Lung (tissue), 12 donors: ENCODE data around the gene KEL. TPM values are rescaled to one million over a fixed set of nuclear protein-coding genes. Genes with fewer than 3 reads are reported as not detected.

Source experiments
- ATAC-seq: fragments of 200-7000 bp; cut with Tn5 transposase; one replicate; pipeline ENCODE4 v1.9.1; 2020; ENCODE audit warnings: moderate number of reproducible peaks; ENCODE audit not compliant: insufficient read depth, low FRiP score
- DNase-seq, 3 donors: peaks; one replicate each; pipeline ENCODE4 v3.0.0-alpha.2; 2013 to 2017
- H3K27ac ChIP-seq, 2 donors: one replicate each; pipeline ENCODE4 v1.5.1; 2013; ENCODE audit warnings: mild to moderate bottlenecking in 2 of 2, moderate library complexity in 2 of 2, control low read depth in 1 of 2, inconsistent platforms in 1 of 2, low read depth in 1 of 2, low read length in 1 of 2
- H3K27me3 ChIP-seq, 3 donors: one replicate each; pipeline ENCODE4 v1.5.1; 2013; ENCODE audit warnings: low read length in 2 of 3; ENCODE audit not compliant: control insufficient read depth in 3 of 3, insufficient read depth in 3 of 3
- H3K36me3 ChIP-seq, 4 donors: one replicate each; pipeline ENCODE4 v1.5.1; 2013; ENCODE audit warnings: low read length in 4 of 4, mild to moderate bottlenecking in 1 of 4, moderate library complexity in 1 of 4; ENCODE audit not compliant: control insufficient read depth in 4 of 4, insufficient read depth in 4 of 4
- H3K4me1 ChIP-seq, 5 donors: one replicate each; pipeline ENCODE4 v1.5.1; 2013; ENCODE audit warnings: low read length in 5 of 5, mild to moderate bottlenecking in 2 of 5, moderate library complexity in 1 of 5; ENCODE audit not compliant: control insufficient read depth in 5 of 5, insufficient read depth in 5 of 5
- H3K4me3 ChIP-seq: one replicate; pipeline ENCODE4 v1.5.1; 2013; ENCODE audit warnings: mild to moderate bottlenecking, control low read depth, moderate library complexity
- H3K9ac ChIP-seq, 2 donors: one replicate each; pipeline ENCODE4 v1.5.1; 2013; ENCODE audit warnings: low read length in 2 of 2, control low read depth in 1 of 2; ENCODE audit not compliant: insufficient read depth in 1 of 2
- H3K9me3 ChIP-seq, 4 donors: one replicate each; pipeline ENCODE4 v1.5.1; 2013; ENCODE audit warnings: low read length in 3 of 4, mild to moderate bottlenecking in 1 of 4, moderate library complexity in 1 of 4; ENCODE audit not compliant: control insufficient read depth in 4 of 4, insufficient read depth in 3 of 4
- CTCF ChIP-seq: IDR thresholded peaks from 2 replicates; pipeline ENCODE4 v1.5.1; 2012; ENCODE audit warnings: mild to moderate bottlenecking; ENCODE audit errors: control extremely low read depth, extremely low read depth
- WGBS, 2 donors: extraction: QIAGEN DNeasy Blood & Tissue Kit; methylation state at CpG; one replicate each; pipeline ENCODE4 v1.1.7; 2013; 5-methylcytosine and 5-hydroxymethylcytosine counted together
- polyA plus RNA-seq, 2 donors: library from polyadenylated mRNA; stranded (reverse); fragments of 200-250 nt; gene quantifications; one replicate each; pipeline ENCODE4 v1.2.1, GENCODE V29; 2013
- total RNA-seq, 2 donors: library from RNA; depleted of rRNA in 1 of 2; stranded (reverse); fragments of >200 nt in 1 of 2; gene quantifications; one replicate each; pipeline ENCODE4 v1.2.1, GENCODE V29; 2014 to 2021
- donor health status: control.
- donor health status: control.
- donor health status: Bipolar disorder and iron deficiency.
- donor health status: healthy.
- donor health status: DM: yes; HTN: yes; CAD: no.

KEL gene
- total and polyA plus RNA-seq, 4 donors = 0.23 to 8.3 (median 1.1) TPM

GRCh38 chr7:142897691-142898090, 64.5 kb downstream of the KEL start:
- Histone ChIP-seq H3K9ac (no peak overlapping the region), H3K27ac (no peak overlapping the region), H3K27me3 (peaks cover 0 to 3% (median 0%) of the 10 kb centered on the region in 3 donors), H3K36me3 (no peaks in the 10 kb centered on the region), H3K4me1 (no peaks in the 10 kb centered on the region), H3K4me3 (no peak overlapping the region), H3K9me3 (no peaks in the 10 kb centered on the region)
- ATAC-seq (no peak), DNase-seq (no peak)
- WGBS, 2 donors = 92 to 96% methylated on average over 7 of the region's 7 CpGs
- TF ChIP-seq CTCF = no peak

- no peaks in the 10 kb centered on the region for H3K4me1 ChIP-seq
- H3K27me3 ChIP-seq = peaks cover 0 to 3% (median 0%) of the 10 kb centered on the region in 3 donors
- ATAC-seq (no peak), DNase-seq (no peak)
- no peak overlapping the region for H3K4me3 ChIP-seq
- TF ChIP-seq CTCF = no peak
- 92 to 97% methylated on average over 3 of the region's 3 CpGs for WGBS, 2 donors
- no peaks in the 10 kb centered on the region for H3K9me3 ChIP-seq
- H3K27ac ChIP-seq = no peak overlapping the region
- no peak overlapping the region for H3K9ac ChIP-seq
- no peaks in the 10 kb centered on the region for H3K36me3 ChIP-seq
Observed at GRCh38 chr7:142896741-142897379, 65.3 kb downstream of the KEL start.

GRCh38 chr7:142896151-142896550, 66.0 kb downstream of the KEL start:
- H3K9ac ChIP-seq = no peak overlapping the region
- no peak for DNase-seq
- H3K9me3 ChIP-seq = no peaks in the 10 kb centered on the region
- TF ChIP-seq CTCF = no peak
- H3K27me3 ChIP-seq = peaks cover 0 to 3% (median 0%) of the 10 kb centered on the region in 3 donors
- no peak overlapping the region for H3K4me3 ChIP-seq
- no peaks in the 10 kb centered on the region for H3K4me1 ChIP-seq
- H3K27ac ChIP-seq = no peak overlapping the region
- H3K36me3 ChIP-seq = no peaks in the 10 kb centered on the region
- 88 to 90% methylated on average over 3 of the region's 3 CpGs for WGBS, 2 donors
- no peak for ATAC-seq
